Adipocyte (in vitro differentiated cells): Measurements from ENCODE around the gene GLCCI1.

Source experiments
- DNase-seq: peaks from one replicate; pipeline ENCODE4 v3.0.0-alpha.2; 2015; ENCODE audit warnings: low read depth
- H3K27me3 ChIP-seq: replicated peaks from 2 replicates; pipeline ENCODE4 v1.7.0; 2013; ENCODE audit warnings: mild to moderate bottlenecking, low read length, moderate library complexity; ENCODE audit not compliant: control insufficient read depth, insufficient read depth
- H3K36me3 ChIP-seq: 2 replicates; pipeline ENCODE4 v1.7.0; 2013; ENCODE audit warnings: low read length, mild to moderate bottlenecking, moderate library complexity; ENCODE audit not compliant: control insufficient read depth, insufficient read depth, severe bottlenecking
- H3K4me1 ChIP-seq: 2 replicates; pipeline ENCODE4 v1.7.0; 2013; ENCODE audit warnings: mild to moderate bottlenecking, low read length, moderate library complexity; ENCODE audit not compliant: control insufficient read depth, insufficient read depth
- H3K4me3 ChIP-seq: 2 replicates; pipeline ENCODE4 v1.7.0; 2013; ENCODE audit warnings: mild to moderate bottlenecking, low read length, moderate library complexity
- H3K9ac ChIP-seq: 2 replicates; pipeline ENCODE4 v1.7.0; 2013; ENCODE audit warnings: mild to moderate bottlenecking, low read length, moderate library complexity
- H3K9me3 ChIP-seq: 2 replicates; pipeline ENCODE4 v1.7.0; 2013; ENCODE audit warnings: mild to moderate bottlenecking, low read length, moderate library complexity; ENCODE audit not compliant: control insufficient read depth

Gene GLCCI1

DNA sequence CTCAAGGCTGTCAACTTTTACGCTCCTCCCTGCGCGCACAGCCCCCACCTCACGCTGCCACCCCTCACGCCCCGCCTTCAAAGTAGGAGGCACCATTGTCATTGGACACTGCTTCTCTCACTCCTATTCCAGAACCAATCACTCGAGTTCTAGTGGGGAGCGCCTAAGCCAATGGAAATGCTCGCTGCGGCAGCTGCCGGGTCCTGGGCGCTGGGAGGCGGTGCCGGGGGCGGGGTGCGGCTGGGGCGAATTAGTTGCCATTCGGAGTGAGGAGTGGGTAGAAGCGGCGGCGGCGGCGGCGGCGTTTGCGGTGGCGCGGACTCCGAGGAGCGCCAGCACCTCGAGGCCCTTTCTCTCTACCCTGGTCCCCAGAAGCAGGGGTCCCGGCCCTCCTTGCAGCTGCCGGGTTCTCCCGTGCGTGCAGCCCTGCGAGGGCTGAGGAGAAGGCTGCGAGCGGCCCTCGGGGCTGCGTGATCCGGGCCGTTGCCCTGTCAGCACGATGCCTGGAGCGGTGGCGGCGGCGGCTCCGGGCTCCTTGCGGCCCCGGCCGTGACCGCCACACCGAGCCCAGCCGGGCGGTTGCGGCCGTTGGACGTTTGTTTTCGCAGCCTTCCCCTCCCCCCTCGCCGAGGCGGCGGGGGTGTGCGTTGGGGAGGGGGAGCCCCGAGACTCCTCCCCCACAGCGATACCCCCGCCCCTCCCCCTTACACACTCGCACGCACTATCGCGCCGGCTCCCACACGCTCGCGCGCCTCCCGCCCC lies at the start of gene GLCCI1:
TSS of gene GLCCI1 (plus strand) at position 253 of the 762 bp plus-strand sequence. CDS start 555 bp downstream, outside the sequence.
- no peaks in the 10 kb centered on the region for H3K9me3 ChIP-seq
- peak within 1 kb of the TSS; percentile 92 for H3K9ac ChIP-seq
- peak within 1 kb of the TSS; percentile 86 for H3K4me3 ChIP-seq
- peak; percentile 98 for DNase-seq
- H3K36me3 ChIP-seq, result no peaks in the 10 kb centered on the region
- no peaks in the 10 kb centered on the region for H3K27me3 ChIP-seq
- H3K4me1 ChIP-seq, result peaks cover 17% of the 10 kb centered on the region

DNA sequence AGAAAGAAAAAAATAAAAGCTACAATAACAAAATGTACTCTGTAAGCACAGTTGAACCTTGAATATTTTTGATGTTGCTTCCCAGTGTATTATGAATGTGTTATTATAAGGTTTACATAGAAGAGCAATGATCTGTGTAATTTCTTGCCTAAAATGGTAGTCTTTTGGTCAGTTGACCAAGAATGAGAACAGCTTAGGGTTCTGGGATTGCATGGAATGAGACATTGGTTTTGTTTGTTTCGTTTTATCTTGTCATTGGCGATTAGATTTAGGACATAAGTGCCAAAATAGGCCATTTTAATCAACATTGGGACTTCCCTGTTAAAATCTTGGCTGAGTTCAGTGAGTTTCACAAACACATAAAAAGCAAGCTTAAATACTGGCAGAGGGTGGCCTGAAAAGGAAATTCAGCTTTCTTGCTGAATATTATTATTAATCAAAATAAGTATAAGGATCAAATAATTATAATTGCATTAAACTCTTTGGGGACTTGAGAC lies 49.1 kb upstream of the GLCCI1 start:
- DNase-seq, result no peak
- Histone ChIP-seq H3K4me1 (no peaks in the 10 kb centered on the region), H3K36me3 (no peaks in the 10 kb centered on the region)

DNA sequence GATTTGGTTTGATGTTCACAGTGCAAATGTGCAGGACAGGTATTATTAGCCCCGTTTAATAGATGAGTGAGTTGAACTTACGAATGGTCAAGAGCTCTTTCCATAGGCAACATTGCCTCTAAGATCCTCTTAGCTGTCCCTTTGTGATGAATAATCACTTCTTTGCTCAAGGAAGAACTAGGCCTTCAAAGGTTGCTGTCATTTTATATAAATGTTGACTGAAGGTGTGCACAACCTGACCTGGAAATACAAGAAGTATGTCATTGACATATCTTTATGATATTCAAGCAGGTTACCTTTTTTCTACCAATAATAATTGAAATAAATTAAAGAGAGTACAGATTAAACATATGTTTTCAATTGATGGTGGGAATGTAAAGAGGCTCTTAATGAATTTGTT lies 48.5 kb upstream of the GLCCI1 start:
- H3K27me3 ChIP-seq, result no peaks in the 10 kb centered on the region
- no peak overlapping the region for H3K9ac ChIP-seq
- H3K36me3 ChIP-seq, result no peaks in the 10 kb centered on the region
- no peak overlapping the region for H3K4me3 ChIP-seq
- no peak for DNase-seq
- H3K9me3 ChIP-seq, result no peaks in the 10 kb centered on the region
- no peaks in the 10 kb centered on the region for H3K4me1 ChIP-seq

More for the DNA sequence above, 49.1 kb upstream of the GLCCI1 start:
- Histone ChIP-seq H3K4me3 (no peak overlapping the region), H3K27me3 (no peaks in the 10 kb centered on the region), H3K9me3 (no peaks in the 10 kb centered on the region), H3K9ac (no peak overlapping the region)

DNA sequence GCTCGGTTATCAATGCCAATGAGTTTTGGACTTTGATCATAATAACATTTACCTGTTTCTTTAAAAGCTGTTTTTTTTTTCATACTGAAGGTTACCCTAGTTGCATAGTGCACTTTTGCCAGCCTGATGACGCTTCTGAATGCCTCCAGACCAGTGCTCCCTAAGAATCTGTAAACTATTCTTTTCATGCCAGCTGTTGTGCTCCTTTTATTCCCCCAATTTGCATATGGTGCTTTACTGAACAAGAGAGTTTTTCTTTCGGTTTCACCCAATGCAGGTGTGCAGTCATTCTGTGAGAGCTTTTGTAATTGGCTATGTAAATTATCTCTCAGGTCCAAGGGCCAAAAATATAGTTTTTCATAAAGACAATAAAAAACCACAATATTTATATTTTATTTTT lies 48.1 kb upstream of the GLCCI1 start:
- Histone ChIP-seq H3K27me3 (no peaks in the 10 kb centered on the region), H3K4me3 (no peak overlapping the region), H3K9ac (no peak overlapping the region), H3K9me3 (no peaks in the 10 kb centered on the region), H3K4me1 (no peaks in the 10 kb centered on the region), H3K36me3 (no peaks in the 10 kb centered on the region)
- no peak for DNase-seq

DNA sequence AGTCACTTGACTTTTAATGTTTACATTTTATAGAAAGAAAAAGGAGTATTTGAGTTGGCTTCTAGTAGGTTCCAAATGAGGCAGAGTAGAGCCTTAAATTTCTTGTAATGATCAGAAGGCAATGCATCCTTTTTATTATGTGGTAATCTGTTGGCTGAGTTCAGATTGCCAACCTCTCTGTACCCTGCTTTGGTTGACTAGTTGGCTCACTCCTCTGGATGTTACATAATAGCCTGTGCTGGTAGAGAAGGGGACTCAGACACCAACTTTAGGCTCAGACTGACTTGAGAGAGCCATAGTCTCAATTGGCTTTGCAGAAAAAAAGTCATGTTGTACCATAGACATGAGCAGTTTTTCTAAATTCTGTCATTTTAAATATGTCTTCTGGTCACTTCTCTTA lies 46.8 kb upstream of the GLCCI1 start:
- Histone ChIP-seq H3K36me3 (no peaks in the 10 kb centered on the region), H3K4me1 (no peaks in the 10 kb centered on the region), H3K9ac (no peak overlapping the region), H3K27me3 (no peaks in the 10 kb centered on the region), H3K9me3 (no peaks in the 10 kb centered on the region), H3K4me3 (no peak overlapping the region)
- DNase-seq, result no peak

DNA sequence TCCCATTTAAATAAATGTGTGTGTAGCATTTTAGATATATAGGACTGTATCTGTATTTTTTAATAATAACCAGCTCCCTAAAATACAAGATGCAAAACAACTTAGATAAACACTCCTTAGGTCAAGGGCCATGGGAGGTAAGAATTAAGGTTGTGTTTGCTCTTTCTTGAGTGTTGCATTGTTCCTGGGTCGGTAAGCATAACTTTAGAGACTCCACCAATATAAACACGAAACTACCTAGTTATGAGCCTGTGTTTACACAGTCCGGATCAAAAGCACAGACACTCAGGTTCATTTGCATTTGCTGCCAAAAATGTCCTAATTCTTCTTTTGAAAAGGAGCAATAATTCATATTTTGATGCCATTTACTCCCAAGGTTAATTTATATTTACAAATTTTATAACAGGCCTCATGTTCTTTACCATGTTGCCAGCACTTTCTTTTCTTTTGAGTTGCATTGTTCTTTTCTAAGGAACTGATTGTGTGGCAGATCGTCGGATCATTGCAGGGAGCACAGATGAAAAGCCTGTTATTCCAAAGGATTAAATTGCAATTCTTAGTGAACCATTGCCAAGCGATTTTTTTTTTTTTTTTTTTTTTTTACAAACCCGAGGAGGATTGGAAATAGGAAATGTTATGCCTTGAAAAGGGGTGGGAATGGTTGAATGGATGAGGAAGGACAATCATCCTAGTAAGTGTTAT lies 45.8 kb upstream of the GLCCI1 start:
- DNase-seq, result no peak
- H3K9me3 ChIP-seq, result no peaks in the 10 kb centered on the region
- H3K9ac ChIP-seq, result no peak overlapping the region
- no peaks in the 10 kb centered on the region for H3K4me1 ChIP-seq
- no peak overlapping the region for H3K4me3 ChIP-seq
- H3K27me3 ChIP-seq, result no peaks in the 10 kb centered on the region
- no peaks in the 10 kb centered on the region for H3K36me3 ChIP-seq

DNA sequence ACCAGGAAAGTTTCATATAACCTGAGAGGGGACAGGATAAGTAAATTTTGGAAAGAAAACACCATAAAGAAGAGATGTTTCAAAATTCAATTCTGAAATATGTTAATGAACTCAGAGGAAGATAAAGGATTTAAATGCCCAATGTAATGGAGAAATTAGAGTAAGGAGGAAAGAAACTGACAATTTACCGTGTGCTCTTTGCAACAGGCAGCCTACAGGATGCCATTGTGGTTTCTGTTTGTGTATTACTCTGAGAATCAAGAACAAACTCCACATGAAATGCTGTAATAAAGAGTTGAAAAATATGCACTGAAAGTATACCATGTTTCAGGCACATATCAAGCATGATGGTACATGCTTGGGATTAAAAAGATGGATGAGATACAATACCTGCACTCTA lies 44.8 kb upstream of the GLCCI1 start:
- no peak for DNase-seq
- Histone ChIP-seq H3K9ac (no peak overlapping the region), H3K9me3 (no peaks in the 10 kb centered on the region), H3K36me3 (no peaks in the 10 kb centered on the region), H3K4me3 (no peak overlapping the region), H3K4me1 (no peaks in the 10 kb centered on the region), H3K27me3 (no peaks in the 10 kb centered on the region)

DNA sequence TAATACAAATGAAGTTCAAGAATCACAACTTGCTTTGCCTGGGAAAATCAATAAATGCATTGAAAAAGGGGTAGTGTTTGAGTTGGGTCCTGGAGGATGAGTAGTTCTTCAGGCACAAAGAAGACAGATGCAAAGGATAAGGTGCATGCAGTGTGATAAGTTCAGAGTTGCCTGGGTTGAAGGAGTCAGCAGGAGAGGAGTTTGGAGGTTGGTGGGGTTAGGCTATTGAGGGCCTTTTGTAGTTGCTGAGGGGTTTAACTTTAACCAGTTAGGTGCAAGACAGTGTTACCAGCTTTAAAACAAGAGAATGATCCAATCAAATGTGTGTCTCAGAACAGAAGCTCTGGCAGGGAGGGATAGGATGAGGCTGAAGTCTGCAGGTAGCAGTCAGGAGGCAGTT lies 44.3 kb upstream of the GLCCI1 start:
- Histone ChIP-seq H3K4me3 (no peak overlapping the region), H3K9ac (no peak overlapping the region), H3K27me3 (no peaks in the 10 kb centered on the region), H3K4me1 (no peaks in the 10 kb centered on the region), H3K9me3 (no peaks in the 10 kb centered on the region), H3K36me3 (no peaks in the 10 kb centered on the region)
- DNase-seq, result no peak

DNA sequence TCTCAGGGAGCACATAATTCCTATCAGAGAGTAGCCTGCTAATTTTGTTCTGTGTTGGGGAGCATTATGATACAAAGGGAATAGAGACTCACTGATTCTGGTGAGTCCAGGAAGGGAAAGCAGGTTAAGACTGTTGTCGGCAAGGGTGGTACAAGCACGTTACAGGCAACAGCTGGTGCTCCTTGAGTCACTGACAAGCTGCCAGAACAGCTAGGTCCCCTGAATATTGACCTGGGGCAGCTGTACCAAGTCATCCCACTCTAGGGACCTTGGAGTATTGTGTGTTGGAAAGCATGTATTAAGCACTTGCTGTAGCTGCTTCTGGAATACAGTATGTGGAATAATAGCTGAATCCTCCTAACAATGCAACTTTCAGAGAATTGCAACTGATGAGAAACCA lies 37.0 kb upstream of the GLCCI1 start:
- Histone ChIP-seq H3K4me1 (no peaks in the 10 kb centered on the region), H3K4me3 (no peak overlapping the region), H3K9ac (no peak overlapping the region), H3K9me3 (no peaks in the 10 kb centered on the region), H3K27me3 (no peaks in the 10 kb centered on the region), H3K36me3 (no peaks in the 10 kb centered on the region)
- DNase-seq, result no peak

DNA sequence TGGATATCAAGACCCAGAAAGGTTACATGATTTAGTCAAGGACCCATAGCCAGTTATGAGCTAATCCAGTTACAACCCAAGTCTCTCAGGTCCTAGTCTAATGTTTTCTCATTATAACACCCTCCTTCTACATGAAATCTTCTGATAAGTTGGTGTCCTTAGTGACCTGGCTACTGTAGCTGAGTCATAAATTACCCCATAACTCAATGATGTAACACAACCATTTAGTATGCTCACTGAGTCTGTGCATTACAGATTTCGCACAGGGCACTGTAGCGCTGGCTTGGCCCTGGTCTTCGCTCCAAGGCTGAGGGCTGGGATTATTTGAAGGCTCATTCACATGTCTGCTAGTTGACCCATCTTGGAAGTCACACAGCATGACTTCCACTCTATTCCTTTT lies 36.0 kb upstream of the GLCCI1 start:
- no peak for DNase-seq
- Histone ChIP-seq H3K4me3 (no peak overlapping the region), H3K4me1 (no peaks in the 10 kb centered on the region), H3K9me3 (no peaks in the 10 kb centered on the region), H3K36me3 (no peaks in the 10 kb centered on the region), H3K27me3 (no peaks in the 10 kb centered on the region), H3K9ac (no peak overlapping the region)

DNA sequence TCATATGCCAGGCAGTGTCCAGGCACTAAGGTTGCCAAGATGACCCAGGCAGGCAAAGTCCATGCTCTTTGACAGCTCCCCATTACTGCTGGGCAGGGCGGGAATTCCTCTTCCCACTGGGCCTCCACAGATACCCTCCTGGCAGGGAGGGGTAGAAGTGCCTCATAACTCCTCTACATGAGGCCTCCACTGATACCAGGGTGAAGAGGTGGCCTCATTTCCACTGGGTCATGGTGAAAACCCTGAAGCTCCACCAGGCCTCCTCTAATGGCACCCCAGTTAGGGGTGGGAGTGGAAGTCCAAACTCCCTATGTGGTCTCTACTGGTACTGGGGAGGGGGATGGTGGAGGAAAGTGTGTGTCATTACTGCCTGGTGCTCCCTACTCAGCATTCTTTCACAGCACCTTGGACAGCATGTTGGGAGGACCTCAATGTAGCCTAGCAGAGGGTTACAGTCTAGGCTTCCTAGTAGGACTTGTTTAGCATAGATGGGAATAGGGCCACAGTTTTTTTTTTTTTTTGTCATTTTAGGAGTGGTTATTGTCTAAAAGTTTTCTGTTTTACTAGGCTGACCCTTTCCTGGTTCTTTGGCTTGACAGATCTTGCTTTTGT lies 34.6 kb upstream of the GLCCI1 start:
- H3K4me1 ChIP-seq, result no peaks in the 10 kb centered on the region
- no peak overlapping the region for H3K4me3 ChIP-seq
- DNase-seq, result no peak
- no peaks in the 10 kb centered on the region for H3K36me3 ChIP-seq
- no peaks in the 10 kb centered on the region for H3K27me3 ChIP-seq
- H3K9ac ChIP-seq, result no peak overlapping the region
- no peaks in the 10 kb centered on the region for H3K9me3 ChIP-seq
